Measurements from ENCODE around the gene TPH2. TPM values are rescaled to one million over a fixed set of nuclear protein-coding genes. Genes with fewer than 3 reads are reported as not detected.
A peak's percentile ranks its signal among the peaks of the same experiment; 100 is the strongest.

The TPH2 gene
- not detected for polyA plus RNA-seq (2013)

DNA sequence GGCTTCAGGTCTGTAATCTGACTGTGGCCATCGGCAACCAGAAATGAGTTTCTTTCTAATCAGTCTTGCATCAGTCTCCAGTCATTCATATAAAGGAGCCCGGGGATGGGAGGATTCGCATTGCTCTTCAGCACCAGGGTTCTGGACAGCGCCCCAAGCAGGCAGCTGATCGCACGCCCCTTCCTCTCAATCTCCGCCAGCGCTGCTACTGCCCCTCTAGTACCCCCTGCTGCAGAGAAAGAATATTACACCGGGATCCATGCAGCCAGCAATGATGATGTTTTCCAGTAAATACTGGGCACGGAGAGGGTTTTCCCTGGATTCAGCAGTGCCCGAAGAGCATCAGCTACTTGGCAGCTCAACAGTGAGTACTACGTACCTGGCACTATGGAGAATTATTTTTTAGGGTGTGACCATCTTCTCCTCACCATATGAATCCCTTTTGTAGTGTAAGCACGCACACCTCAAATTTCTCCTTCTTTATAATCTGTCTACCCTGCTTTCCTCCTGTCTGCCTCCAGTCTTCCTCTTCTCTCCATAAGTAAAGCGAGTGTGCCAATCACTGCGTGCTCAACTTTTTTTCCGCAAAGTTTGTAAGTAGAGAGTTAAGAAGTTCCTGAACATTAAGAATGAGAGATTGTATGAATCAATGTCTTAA lies at the start of gene TPH2:
Gene TPH2, plus strand, starts transcription at position 118 of the 658 bp plus-strand sequence. Its CDS starts 142 bp downstream, at position 260.
- H3K4me1 ChIP-seq (ENCODE audit: control extremely low read depth in 1 of 4, control insufficient read depth in 4 of 4, insufficient read depth in 4 of 4, low read length in 3 of 4) = no peaks in the 10 kb centered on the region
- no peaks in the 10 kb centered on the region for H3K9me3 ChIP-seq (ENCODE audit: control extremely low read depth in 1 of 5, control insufficient read depth in 4 of 5, insufficient read depth in 2 of 5, low read depth in 1 of 5, low read length in 4 of 5)
- no peaks in the 10 kb centered on the region for H3K36me3 ChIP-seq (ENCODE audit: control insufficient read depth in 4 of 4, insufficient read depth in 4 of 4, low read length in 3 of 4)
- ChIA-PET CTCF (interaction anchor here (0.6 to 5.9 kb wide), 7 partner anchors 11 to 182 kb away, joined by 3 to 41 read pairs (median 3); no protein-coding TSS in a partner anchor), POLR2A (no interaction called here)
- H3K4me3 ChIP-seq (ENCODE audit: control insufficient read depth in 1 of 7, extremely low read depth in 1 of 7, insufficient read depth in 4 of 7, low read depth in 2 of 7, low read length in 6 of 7) = no peak within 1 kb of the TSS
- peak; percentile 81 to 92 (median 90) for DNase-seq
- WGBS (ENCODE audit: insufficient coverage) = 11% methylated on average over 11 of the region's 16 CpGs
- peaks cover 0 to 29% (median 5%) of the 10 kb centered on the region in 5 experiments for H3K27me3 ChIP-seq (replicated peaks in 2 of 5; ENCODE audit: control insufficient read depth in 4 of 5, insufficient read depth in 5 of 5, low read length in 4 of 5)
- no peak within 1 kb of the TSS for H3K27ac ChIP-seq (ENCODE audit: insufficient read depth in 1 of 2, low read depth in 1 of 2, low read length in 2 of 2, poor library complexity in 1 of 2, severe bottlenecking in 2 of 2)

DNA sequence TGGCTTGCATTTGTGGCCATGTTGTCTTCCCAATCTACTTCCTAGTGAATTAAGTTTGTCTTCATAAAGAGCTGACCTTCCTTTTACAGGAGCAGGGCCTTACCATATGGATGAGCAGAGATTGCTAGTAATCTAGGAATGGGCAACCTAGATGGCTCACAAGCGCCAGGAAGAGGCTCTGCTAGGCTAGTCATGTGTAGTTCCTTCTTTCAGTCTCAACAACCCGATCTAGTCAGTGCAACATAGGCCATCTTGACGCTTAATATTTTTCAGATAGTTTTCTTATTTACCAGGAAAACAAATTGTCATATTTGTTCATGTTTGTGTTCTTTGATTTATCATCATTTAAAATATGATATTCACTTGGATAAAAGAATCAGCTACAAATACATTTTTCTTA lies 48.2 kb upstream of the TPH2 start:
- Histone ChIP-seq H3K4me3 (ENCODE audit: control insufficient read depth in 1 of 7, extremely low read depth in 1 of 7, insufficient read depth in 4 of 7, low read depth in 2 of 7, low read length in 6 of 7) (no peak overlapping the region), H3K27me3 (replicated peaks in 2 of 5; ENCODE audit: control insufficient read depth in 4 of 5, insufficient read depth in 5 of 5, low read length in 4 of 5) (no peaks in the 10 kb centered on the region), H3K4me1 (ENCODE audit: control extremely low read depth in 1 of 4, control insufficient read depth in 4 of 4, insufficient read depth in 4 of 4, low read length in 3 of 4) (no peaks in the 10 kb centered on the region), H3K9me3 (ENCODE audit: control extremely low read depth in 1 of 5, control insufficient read depth in 4 of 5, insufficient read depth in 2 of 5, low read depth in 1 of 5, low read length in 4 of 5) (peaks cover 0 to 2% (median 0%) of the 10 kb centered on the region in 5 experiments), H3K36me3 (ENCODE audit: control insufficient read depth in 4 of 4, insufficient read depth in 4 of 4, low read length in 3 of 4) (peaks cover 8 to 28% (median 18%) of the 10 kb centered on the region in 4 experiments), H3K27ac (ENCODE audit: insufficient read depth in 1 of 2, low read depth in 1 of 2, low read length in 2 of 2, poor library complexity in 1 of 2, severe bottlenecking in 2 of 2) (no peak overlapping the region)
- ChIA-PET POLR2A (no interaction called here), CTCF (no interaction called here)
- 100% methylated on average over 1 of the region's 3 CpGs for WGBS (ENCODE audit: insufficient coverage)
- DNase-seq = no peak

DNA sequence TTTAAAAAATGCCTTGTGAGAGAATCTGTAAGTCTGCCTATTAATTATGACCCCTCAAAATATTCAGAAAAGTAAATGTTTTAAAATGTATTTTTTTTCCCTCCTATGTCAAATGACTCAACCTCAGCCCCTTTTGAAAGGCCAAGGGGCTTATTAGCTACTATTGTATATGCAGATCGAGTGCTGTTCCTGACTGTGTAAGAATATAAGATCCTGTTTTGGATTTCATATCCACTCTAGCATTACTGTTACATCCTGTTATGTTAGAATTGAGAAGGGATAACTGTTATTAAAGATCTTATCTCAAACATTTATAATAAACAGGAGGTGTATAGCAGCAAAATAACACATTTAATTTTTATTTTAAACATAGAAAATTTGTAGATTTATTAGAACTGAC lies 46.6 kb upstream of the TPH2 start:
- H3K27ac ChIP-seq (ENCODE audit: insufficient read depth in 1 of 2, low read depth in 1 of 2, low read length in 2 of 2, poor library complexity in 1 of 2, severe bottlenecking in 2 of 2) = no peak overlapping the region
- POLR2A ChIA-PET = no interaction called here
- H3K27me3 ChIP-seq (replicated peaks in 2 of 5; ENCODE audit: control insufficient read depth in 4 of 5, insufficient read depth in 5 of 5, low read length in 4 of 5) = no peaks in the 10 kb centered on the region
- peaks cover 11 to 31% (median 21%) of the 10 kb centered on the region in 4 experiments for H3K36me3 ChIP-seq (ENCODE audit: control insufficient read depth in 4 of 4, insufficient read depth in 4 of 4, low read length in 3 of 4)
- WGBS (ENCODE audit: insufficient coverage) = no CpG with 5 or more reads among the region's 1 CpG
- no peak for DNase-seq
- H3K4me1 ChIP-seq (ENCODE audit: control extremely low read depth in 1 of 4, control insufficient read depth in 4 of 4, insufficient read depth in 4 of 4, low read length in 3 of 4) = no peaks in the 10 kb centered on the region
- peaks cover 0 to 2% (median 0%) of the 10 kb centered on the region in 5 experiments for H3K9me3 ChIP-seq (ENCODE audit: control extremely low read depth in 1 of 5, control insufficient read depth in 4 of 5, insufficient read depth in 2 of 5, low read depth in 1 of 5, low read length in 4 of 5)
- no peak overlapping the region for H3K4me3 ChIP-seq (ENCODE audit: control insufficient read depth in 1 of 7, extremely low read depth in 1 of 7, insufficient read depth in 4 of 7, low read depth in 2 of 7, low read length in 6 of 7)
- CTCF ChIA-PET = interaction anchor here (1.0 to 1.2 kb wide), 3 partner anchors 68 to 112 kb away, joined by 3 to 4 read pairs (median 3); no protein-coding TSS in a partner anchor

DNA sequence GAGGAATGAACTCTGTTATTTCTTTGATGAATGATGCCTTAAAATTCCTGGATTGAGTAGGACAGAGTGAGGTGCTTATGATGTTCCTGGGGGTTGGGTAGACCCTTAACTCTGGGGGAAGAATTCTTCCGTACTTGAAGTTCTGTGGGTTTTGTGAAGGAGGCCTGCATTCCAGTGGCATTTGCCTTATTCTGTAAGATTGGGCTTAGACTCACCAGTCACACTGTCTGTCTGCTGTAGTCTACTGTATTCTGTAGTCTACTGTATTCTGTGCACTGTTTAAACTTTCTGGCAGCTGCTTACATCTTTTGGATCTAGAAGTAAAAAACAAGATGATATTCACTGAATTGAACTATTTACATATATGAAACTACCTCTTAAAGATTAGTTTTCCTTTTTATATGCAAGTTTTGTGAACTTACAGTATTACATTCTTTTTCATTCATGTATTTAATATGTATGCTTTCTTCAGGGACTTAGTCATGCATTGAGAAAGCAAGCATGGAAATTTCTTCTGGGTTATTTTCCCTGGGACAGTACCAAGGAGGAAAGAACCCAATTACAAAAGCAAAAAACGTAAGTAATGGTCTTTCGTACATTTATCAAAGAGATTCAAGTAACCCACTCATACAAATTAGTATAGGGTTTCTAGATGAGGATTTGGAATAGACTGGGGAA lies 42.3 kb upstream of the TPH2 start:
- Histone ChIP-seq H3K4me3 (ENCODE audit: control insufficient read depth in 1 of 7, extremely low read depth in 1 of 7, insufficient read depth in 4 of 7, low read depth in 2 of 7, low read length in 6 of 7) (no peak overlapping the region), H3K27me3 (replicated peaks in 2 of 5; ENCODE audit: control insufficient read depth in 4 of 5, insufficient read depth in 5 of 5, low read length in 4 of 5) (no peaks in the 10 kb centered on the region), H3K27ac (ENCODE audit: insufficient read depth in 1 of 2, low read depth in 1 of 2, low read length in 2 of 2, poor library complexity in 1 of 2, severe bottlenecking in 2 of 2) (no peak overlapping the region), H3K9me3 (ENCODE audit: control extremely low read depth in 1 of 5, control insufficient read depth in 4 of 5, insufficient read depth in 2 of 5, low read depth in 1 of 5, low read length in 4 of 5) (no peaks in the 10 kb centered on the region), H3K36me3 (ENCODE audit: control insufficient read depth in 4 of 4, insufficient read depth in 4 of 4, low read length in 3 of 4) (peaks cover 12 to 56% (median 34%) of the 10 kb centered on the region in 4 experiments), H3K4me1 (ENCODE audit: control extremely low read depth in 1 of 4, control insufficient read depth in 4 of 4, insufficient read depth in 4 of 4, low read length in 3 of 4) (no peaks in the 10 kb centered on the region)
- no peak for DNase-seq
- WGBS (ENCODE audit: insufficient coverage) = 100% methylated on average over 1 of the region's 3 CpGs
- POLR2A ChIA-PET = no interaction called here
- CTCF ChIA-PET = no interaction called here

DNA sequence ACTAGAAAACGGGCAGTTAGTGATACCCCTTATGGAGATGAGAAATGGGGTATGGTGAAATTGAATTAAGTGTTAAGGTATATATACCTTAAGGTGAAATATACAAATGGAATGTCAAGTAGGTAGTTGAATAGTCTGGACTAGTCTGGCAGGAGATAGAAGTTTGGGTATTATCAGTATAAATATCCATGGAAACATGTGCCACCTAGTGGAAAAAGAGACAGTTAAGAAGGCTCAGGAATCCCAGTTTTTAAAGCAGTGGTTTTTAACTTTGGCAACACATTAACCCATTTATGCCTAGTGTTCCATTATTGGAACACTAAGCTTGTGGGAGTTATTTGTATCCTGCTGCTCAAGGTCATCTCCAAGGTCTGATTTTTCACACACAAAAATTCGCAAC lies 38.6 kb upstream of the TPH2 start:
- Histone ChIP-seq H3K4me1 (ENCODE audit: control extremely low read depth in 1 of 4, control insufficient read depth in 4 of 4, insufficient read depth in 4 of 4, low read length in 3 of 4) (peaks cover 0 to 8% (median 4%) of the 10 kb centered on the region in 4 experiments), H3K9me3 (ENCODE audit: control extremely low read depth in 1 of 5, control insufficient read depth in 4 of 5, insufficient read depth in 2 of 5, low read depth in 1 of 5, low read length in 4 of 5) (no peaks in the 10 kb centered on the region), H3K4me3 (ENCODE audit: control insufficient read depth in 1 of 7, extremely low read depth in 1 of 7, insufficient read depth in 4 of 7, low read depth in 2 of 7, low read length in 6 of 7) (no peak overlapping the region), H3K27ac (ENCODE audit: insufficient read depth in 1 of 2, low read depth in 1 of 2, low read length in 2 of 2, poor library complexity in 1 of 2, severe bottlenecking in 2 of 2) (no peak overlapping the region), H3K36me3 (ENCODE audit: control insufficient read depth in 4 of 4, insufficient read depth in 4 of 4, low read length in 3 of 4) (peaks cover 20 to 71% (median 40%) of the 10 kb centered on the region in 4 experiments), H3K27me3 (replicated peaks in 2 of 5; ENCODE audit: control insufficient read depth in 4 of 5, insufficient read depth in 5 of 5, low read length in 4 of 5) (no peaks in the 10 kb centered on the region)
- WGBS (ENCODE audit: insufficient coverage) = 100% methylated on average over 1 of the region's 2 CpGs
- no peak for DNase-seq
- POLR2A ChIA-PET = no interaction called here
- CTCF ChIA-PET = interaction anchor here (1.2 to 1.3 kb wide), 2 partner anchors 18 to 120 kb away, joined by 4 read pairs; no protein-coding TSS in a partner anchor

DNA sequence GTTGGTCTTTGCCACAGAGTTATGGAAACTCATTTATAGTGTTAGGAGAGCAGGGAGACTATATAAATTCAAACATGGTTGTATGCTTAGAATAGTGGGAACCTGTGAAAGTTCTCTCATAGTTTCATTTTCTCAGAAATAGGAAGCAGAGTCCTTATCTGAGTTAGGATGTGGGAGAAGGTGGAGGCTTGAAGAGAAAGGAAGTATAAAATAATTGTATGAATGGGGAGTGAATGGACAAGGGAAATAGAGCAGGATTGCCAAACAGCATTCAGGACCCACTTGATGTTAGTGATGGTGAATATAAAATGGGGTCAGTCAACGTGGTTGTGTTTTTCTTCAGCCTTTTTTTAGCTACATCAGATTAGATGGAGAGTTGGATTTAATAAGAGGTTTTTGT lies 34.0 kb upstream of the TPH2 start:
- WGBS (ENCODE audit: insufficient coverage) = 0% methylated on average over 1 of the region's 1 CpG

DNA sequence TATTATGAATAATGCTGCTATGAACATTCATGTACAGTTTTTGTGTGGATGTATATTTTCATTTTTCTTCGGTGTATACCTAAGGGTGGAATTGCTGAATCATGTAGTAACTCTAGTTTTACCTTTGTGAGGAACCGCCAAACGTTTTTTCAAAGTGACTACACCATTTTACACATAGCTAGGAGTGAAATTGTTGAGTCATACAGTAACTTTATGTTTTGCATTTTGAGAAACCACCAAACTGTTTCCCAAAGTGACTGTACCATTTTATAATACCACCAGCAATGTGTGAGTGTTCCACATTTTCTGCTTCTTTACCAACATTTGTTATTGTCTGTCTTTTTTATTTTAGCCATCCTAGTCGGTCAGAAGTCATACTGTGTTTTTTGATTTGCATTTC lies 3.1 kb upstream of the TPH2 start:
- DNase-seq = no peak
- POLR2A ChIA-PET = no interaction called here
- CTCF ChIA-PET = interaction anchor here (1.0 kb wide), 1 partner anchor 8 kb away, joined by 3 read pairs; no protein-coding TSS in a partner anchor
- no peak overlapping the region for H3K27ac ChIP-seq (ENCODE audit: insufficient read depth in 1 of 2, low read depth in 1 of 2, low read length in 2 of 2, poor library complexity in 1 of 2, severe bottlenecking in 2 of 2)
- peaks cover 0 to 15% (median 0%) of the 10 kb centered on the region in 5 experiments for H3K27me3 ChIP-seq (replicated peaks in 2 of 5; ENCODE audit: control insufficient read depth in 4 of 5, insufficient read depth in 5 of 5, low read length in 4 of 5)
- no peaks in the 10 kb centered on the region for H3K36me3 ChIP-seq (ENCODE audit: control insufficient read depth in 4 of 4, insufficient read depth in 4 of 4, low read length in 3 of 4)
- WGBS (ENCODE audit: insufficient coverage) = 83% methylated on average over 1 of the region's 4 CpGs
- H3K9me3 ChIP-seq (ENCODE audit: control extremely low read depth in 1 of 5, control insufficient read depth in 4 of 5, insufficient read depth in 2 of 5, low read depth in 1 of 5, low read length in 4 of 5) = no peaks in the 10 kb centered on the region
- no peak overlapping the region for H3K4me3 ChIP-seq (ENCODE audit: control insufficient read depth in 1 of 7, extremely low read depth in 1 of 7, insufficient read depth in 4 of 7, low read depth in 2 of 7, low read length in 6 of 7)
- no peaks in the 10 kb centered on the region for H3K4me1 ChIP-seq (ENCODE audit: control extremely low read depth in 1 of 4, control insufficient read depth in 4 of 4, insufficient read depth in 4 of 4, low read length in 3 of 4)

More for the DNA sequence above, 34.0 kb upstream of the TPH2 start:
- no peaks in the 10 kb centered on the region for H3K27me3 ChIP-seq (replicated peaks in 2 of 5; ENCODE audit: control insufficient read depth in 4 of 5, insufficient read depth in 5 of 5, low read length in 4 of 5)
- H3K9me3 ChIP-seq (ENCODE audit: control extremely low read depth in 1 of 5, control insufficient read depth in 4 of 5, insufficient read depth in 2 of 5, low read depth in 1 of 5, low read length in 4 of 5) = peaks cover 0 to 5% (median 0%) of the 10 kb centered on the region in 5 experiments
- ChIA-PET CTCF (no interaction called here), POLR2A (no interaction called here)
- H3K36me3 ChIP-seq (ENCODE audit: control insufficient read depth in 4 of 4, insufficient read depth in 4 of 4, low read length in 3 of 4) = peaks cover 16 to 65% (median 47%) of the 10 kb centered on the region in 4 experiments
- no peak overlapping the region for H3K4me3 ChIP-seq (ENCODE audit: control insufficient read depth in 1 of 7, extremely low read depth in 1 of 7, insufficient read depth in 4 of 7, low read depth in 2 of 7, low read length in 6 of 7)
- peaks cover 0 to 8% (median 4%) of the 10 kb centered on the region in 4 experiments for H3K4me1 ChIP-seq (ENCODE audit: control extremely low read depth in 1 of 4, control insufficient read depth in 4 of 4, insufficient read depth in 4 of 4, low read length in 3 of 4)
- H3K27ac ChIP-seq (ENCODE audit: insufficient read depth in 1 of 2, low read depth in 1 of 2, low read length in 2 of 2, poor library complexity in 1 of 2, severe bottlenecking in 2 of 2) = peak overlapping the region in 1 of 2 experiments; percentile 43
- peak; percentile 7 to 10 (median 10) for DNase-seq
